Fibroblast of the aortic adventitia (primary cell): Measurements from ENCODE around the gene SPATA20. TPM values are rescaled to one million over a fixed set of nuclear protein-coding genes. Genes with fewer than 3 reads are reported as not detected.

ENCODE experiments used
- DNase-seq: peaks from one replicate; pipeline ENCODE4 v3.0.0-alpha.2; 2010; ENCODE audit warnings: low read depth
- H3K4me3 ChIP-seq: 2 replicates; pipeline ENCODE4 v1.5.1; 2011; ENCODE audit warnings: low read depth, mild to moderate bottlenecking, control low read depth, low read length, moderate library complexity
- total RNA-seq: library from RNA; depleted of rRNA; stranded (reverse); fragments of >200 nt; gene quantifications from 2 replicates; pipeline ENCODE4 v1.2.3, GENCODE V29; 2012; ENCODE audit warnings: low replicate concordance
- TF ChIP-seq, protein P1 (sequence below): IDR thresholded peaks from 2 replicates; pipeline ENCODE4 v1.5.1; 2011; ENCODE audit warnings: mild to moderate bottlenecking, low read length, control low read depth, inconsistent platforms; ENCODE audit not compliant: insufficient read depth

The SPATA20 gene
- total RNA-seq, 1 donor: 63.6 TPM

DNA sequence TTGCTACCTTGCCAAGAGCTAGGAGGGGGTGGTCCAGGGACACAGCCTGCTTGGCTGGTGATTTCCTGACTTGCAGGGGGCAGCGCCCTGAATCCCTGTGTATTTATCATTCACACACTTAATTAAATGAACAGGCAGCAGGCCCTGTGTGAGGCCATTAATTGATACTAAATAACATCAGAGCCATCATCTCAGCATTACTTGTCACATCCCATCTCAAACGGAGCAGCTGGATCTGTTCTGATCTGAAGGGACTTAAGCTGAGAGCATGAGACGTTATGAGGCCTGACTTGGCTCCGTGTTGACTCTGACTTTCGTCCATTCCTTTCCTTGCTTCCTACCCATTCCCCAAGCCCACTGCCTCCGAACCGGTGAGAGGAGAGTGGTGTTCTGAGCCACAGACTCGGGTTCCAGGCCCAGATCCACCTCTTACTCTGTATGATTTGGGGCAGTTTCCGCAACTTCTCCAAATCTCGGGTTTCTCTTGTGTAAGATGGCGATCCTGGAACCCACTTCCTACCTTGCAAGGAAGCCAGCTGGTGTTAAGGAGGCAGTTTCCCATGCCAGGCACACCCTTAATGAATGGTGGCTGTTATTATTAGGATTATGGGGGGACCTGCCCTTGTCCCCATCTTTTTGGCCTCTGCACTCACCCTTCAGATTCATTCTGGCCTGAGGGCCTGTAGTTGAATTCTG, 47.3 kb downstream of the SPATA20 start:
- H3K4me3 ChIP-seq: no peak overlapping the region
- no peak for DNase-seq
- TF ChIP-seq, protein P1, sequence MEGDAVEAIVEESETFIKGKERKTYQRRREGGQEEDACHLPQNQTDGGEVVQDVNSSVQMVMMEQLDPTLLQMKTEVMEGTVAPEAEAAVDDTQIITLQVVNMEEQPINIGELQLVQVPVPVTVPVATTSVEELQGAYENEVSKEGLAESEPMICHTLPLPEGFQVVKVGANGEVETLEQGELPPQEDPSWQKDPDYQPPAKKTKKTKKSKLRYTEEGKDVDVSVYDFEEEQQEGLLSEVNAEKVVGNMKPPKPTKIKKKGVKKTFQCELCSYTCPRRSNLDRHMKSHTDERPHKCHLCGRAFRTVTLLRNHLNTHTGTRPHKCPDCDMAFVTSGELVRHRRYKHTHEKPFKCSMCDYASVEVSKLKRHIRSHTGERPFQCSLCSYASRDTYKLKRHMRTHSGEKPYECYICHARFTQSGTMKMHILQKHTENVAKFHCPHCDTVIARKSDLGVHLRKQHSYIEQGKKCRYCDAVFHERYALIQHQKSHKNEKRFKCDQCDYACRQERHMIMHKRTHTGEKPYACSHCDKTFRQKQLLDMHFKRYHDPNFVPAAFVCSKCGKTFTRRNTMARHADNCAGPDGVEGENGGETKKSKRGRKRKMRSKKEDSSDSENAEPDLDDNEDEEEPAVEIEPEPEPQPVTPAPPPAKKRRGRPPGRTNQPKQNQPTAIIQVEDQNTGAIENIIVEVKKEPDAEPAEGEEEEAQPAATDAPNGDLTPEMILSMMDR: no peak

DNA sequence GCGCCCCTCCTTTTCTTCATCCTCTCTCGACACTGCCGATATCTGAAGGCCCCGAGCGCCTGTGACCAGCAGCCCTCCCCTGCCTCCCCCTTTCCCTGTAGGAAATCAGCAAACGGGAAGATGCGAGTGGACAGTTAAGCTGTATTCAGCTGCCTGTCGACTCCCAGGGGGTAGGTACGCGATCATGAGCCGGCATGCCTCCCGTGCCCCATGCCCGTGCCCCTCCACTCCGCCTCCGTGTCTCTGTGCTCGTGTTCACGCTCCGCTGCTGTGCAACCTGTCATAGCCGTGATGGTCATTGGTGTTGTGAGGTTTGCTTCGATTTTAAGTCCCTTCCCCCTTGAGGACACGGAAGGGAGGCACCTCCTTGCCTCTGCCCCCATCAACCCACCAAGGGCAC, 47.9 kb downstream of the SPATA20 start:
- no peak overlapping the region for H3K4me3 ChIP-seq
- no peak for DNase-seq
- TF ChIP-seq, protein P1: no peak

DNA sequence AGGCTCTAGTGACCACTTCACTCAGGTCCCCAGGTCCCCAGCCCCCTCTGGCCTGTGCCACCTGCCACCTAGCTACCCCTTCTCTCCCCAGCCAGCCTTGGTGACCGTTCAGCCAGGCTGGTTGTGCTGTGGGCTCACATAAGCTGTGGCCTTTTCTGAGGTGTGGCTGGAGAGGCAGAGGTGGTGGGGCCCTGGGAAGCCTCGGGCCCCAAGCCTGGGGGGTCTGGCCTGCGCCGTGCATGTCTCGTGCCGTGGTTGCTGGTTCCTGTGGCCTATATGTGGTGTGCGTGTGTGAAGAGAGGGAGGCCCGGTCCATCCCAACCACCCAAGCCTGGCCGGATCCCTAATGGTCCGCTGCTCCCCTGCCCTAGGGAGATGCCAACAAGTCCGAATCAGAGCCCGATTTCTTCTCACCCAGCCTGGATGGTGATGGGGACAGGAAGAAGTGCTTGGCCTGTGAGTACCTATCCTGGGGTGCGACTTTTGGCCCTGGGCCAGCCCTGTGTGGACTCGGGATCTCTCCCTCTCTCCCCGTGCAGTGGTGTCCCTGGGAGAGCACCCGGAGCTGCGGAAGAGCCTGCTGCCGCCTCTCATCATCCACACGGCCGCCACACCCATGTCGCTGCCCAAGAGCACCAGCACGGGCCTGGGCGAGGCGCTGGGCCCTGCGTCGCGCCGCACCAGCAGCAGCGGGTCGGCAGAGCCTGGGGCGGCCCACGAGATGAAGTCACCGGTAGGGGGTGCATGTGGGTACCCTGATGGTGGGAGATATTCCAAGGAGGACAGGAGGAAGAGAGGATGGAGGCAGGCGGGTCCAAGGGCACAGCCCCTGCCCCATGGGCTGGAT, 49.4 kb downstream of the SPATA20 start:
- DNase-seq: no peak
- no peak overlapping the region for H3K4me3 ChIP-seq
- TF ChIP-seq, protein P1: peak; percentile 17

DNA sequence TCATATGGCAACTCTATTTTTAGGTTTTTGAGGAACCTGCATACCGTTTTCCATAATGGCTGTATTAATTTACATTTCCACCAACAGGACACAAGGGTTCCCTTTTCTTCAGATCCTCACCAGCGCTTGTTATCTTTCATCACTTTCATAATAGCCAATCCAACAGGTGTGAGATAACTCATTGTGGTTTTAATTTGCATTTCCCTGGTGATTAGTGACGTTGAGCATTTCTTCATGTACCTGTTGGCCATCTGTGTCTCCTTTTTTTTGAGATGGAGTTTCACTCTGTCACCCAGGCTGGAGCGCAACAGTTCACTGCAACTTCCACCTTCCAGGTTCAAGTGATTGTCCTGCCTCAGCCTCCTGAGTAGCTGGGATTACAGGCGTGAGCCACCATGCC, 51.5 kb downstream of the SPATA20 start:
- H3K4me3 ChIP-seq: no peak overlapping the region
- TF ChIP-seq, protein P1: no peak
- DNase-seq: no peak

DNA sequence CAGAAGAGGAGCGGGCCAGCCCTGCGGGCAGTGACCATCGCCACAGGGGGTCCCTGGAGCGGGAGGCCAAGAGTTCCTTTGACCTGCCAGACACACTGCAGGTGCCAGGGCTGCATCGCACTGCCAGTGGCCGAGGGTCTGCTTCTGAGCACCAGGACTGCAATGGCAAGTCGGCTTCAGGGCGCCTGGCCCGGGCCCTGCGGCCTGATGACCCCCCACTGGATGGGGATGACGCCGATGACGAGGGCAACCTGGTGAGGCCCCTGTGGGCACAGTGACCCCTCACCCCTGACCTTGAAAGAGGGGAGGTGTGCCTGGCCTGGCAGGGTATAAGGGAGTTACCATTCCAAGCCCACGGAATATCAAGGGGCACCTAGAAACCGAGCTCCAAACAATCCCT, 52.6 kb downstream of the SPATA20 start:
- H3K4me3 ChIP-seq: no peak overlapping the region
- DNase-seq: no peak

DNA sequence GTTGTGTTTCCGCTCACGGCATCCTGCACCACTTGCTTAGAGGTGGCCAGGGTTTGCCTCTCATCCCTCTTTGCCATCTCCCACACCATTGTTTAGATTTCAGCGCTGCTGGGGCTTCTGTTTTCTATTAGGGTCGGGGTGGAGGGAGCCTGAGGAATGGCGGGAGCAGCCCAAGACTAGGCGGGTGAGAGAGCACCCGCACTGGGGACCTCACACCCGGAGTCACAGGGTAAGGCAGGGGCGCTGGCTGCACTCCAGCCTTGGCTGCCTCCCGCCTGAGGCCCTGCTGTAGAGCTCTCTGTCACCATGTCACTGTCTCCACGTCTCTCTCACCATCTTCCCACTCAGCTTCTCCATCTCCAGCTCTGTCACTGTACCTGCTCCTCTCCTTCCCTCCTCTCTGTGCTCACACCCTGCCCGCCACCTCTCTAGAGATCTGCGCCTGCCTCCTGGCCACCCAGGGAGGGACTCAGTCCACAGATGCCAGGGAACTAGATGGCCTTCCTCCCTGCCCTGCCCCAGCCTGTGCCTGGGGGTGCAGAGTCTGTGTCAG, 54.9 kb downstream of the SPATA20 start:
- TF ChIP-seq, protein P1: no peak
- DNase-seq: no peak
- no peak overlapping the region for H3K4me3 ChIP-seq

More for the DNA sequence above, 52.6 kb downstream of the SPATA20 start:
- TF ChIP-seq, protein P1: no peak
